ENCODE measurements around the gene SLC17A7. TPM values are rescaled to one million over a fixed set of nuclear protein-coding genes. Genes with fewer than 3 reads are reported as not detected.
A peak's percentile ranks its signal among the peaks of the same experiment; 100 is the strongest.

The SLC17A7 gene
- total and polyA plus RNA-seq, 2 of the 13 experiments (the other 11 are each of a cell fraction or from before 2014, with no cell fraction given), result 0.32 TPM; not detected in 1

- Histone ChIP-seq H3K27ac (ENCODE audit: extremely low read length, insufficient read depth, low read length) (no peak overlapping the region), H3K79me2 (ENCODE audit: insufficient read depth, low read length) (no peaks in the 10 kb centered on the region), H4K20me1 (ENCODE audit: insufficient read depth, low read length) (no peaks in the 10 kb centered on the region), H3K4me1 (ENCODE audit: insufficient read depth, low read length) (peaks cover 51% of the 10 kb centered on the region), H3K9me3 (ENCODE audit: low read length) (no peaks in the 10 kb centered on the region), H3K27me3 (ENCODE audit: control insufficient read depth in 1 of 2, insufficient read depth in 2 of 2, low read length in 2 of 2) (no peaks in the 10 kb centered on the region; a peak in 1 of 5 replicates), H3K4me3 (replicated peaks in 1 of 3; ENCODE audit: insufficient read depth in 1 of 3, low read depth in 2 of 3, low read length in 3 of 3) (peak overlapping the region in 2 of 3 experiments; percentile 5 to 60; a peak in 2 of 6 replicates), H2AFZ (ENCODE audit: low read length) (no peak overlapping the region), H3K9ac (ENCODE audit: insufficient read depth, low read depth, low read length) (0 out of 2 replicates have a peak overlapping the region, but pooled peaks have one; percentile 21), H3K36me3 (replicated peaks in 1 of 2; ENCODE audit: control insufficient read depth in 1 of 2, insufficient read depth in 2 of 2, low read length in 2 of 2) (no peaks in the 10 kb centered on the region), H3K4me2 (ENCODE audit: low read depth, low read length) (peak overlapping the region; percentile 68)
- ATAC-seq (peak; percentile 81), FAIRE-seq (peak; percentile 67), DNase-seq (ENCODE audit: low spot score) (no peak)
- no TSS peak for BruUV-seq (replicated peaks)
- in situ Hi-C loops (cut with HindIII; ENCODE audit: extremely low pct_ligation_motif_present, low pct_unique_long_range_greater_than_20kb) (no loop called here), intact Hi-C loops (cut with micrococcal nuclease; ENCODE audit: unreplicated experiment) (no loop called here)
- ChIA-PET POLR2A (interaction anchor here (0.6 to 1.3 kb wide), 8 partner anchors 12 to 164 kb away, joined by 3 to 24 read pairs (median 4); partner anchors contain the start of genes ALDH16A1, PIH1D1, RPS11 and RRAS), CTCF (ENCODE audit: low intra/inter-chr PET ratio, low total read pairs) (interaction anchor here (1.2 to 1.3 kb wide), 2 partner anchors 33 to 84 kb away, joined by 3 to 5 read pairs; no protein-coding TSS in a partner anchor)
- 35% methylated on average over 22 of the region's 27 CpGs for WGBS (ENCODE audit: low lambda C conversion rate)
- no peak for TF ChIP-seq ZNF20 (CRISPR knock-in tag; IDR thresholded peaks at IDR 0.05)
- no peak for TF ChIP-seq TCF7 (IDR thresholded peaks at IDR 0.05; ENCODE audit: low read depth)
- no peak for TF ChIP-seq ZNF256 (CRISPR knock-in tag; conservative IDR thresholded peaks at IDR 0.05)
- no peak for TF ChIP-seq UBTF (CRISPR knock-in tag; IDR thresholded peaks at IDR 0.05)
- peak; percentile 85 for TF ChIP-seq XRCC5 (optimal IDR thresholded peaks at IDR 0.05; ENCODE audit: low read length)
- peak; percentile 50; the same call in 1 of the 2 replicates for TF ChIP-seq KDM2A (CRISPR knock-in tag; IDR thresholded peaks at IDR 0.05; ENCODE audit: borderline replicate concordance, low read depth)
- peak; percentile 36 for TF ChIP-seq RAD21 (CRISPR knock-in tag; IDR thresholded peaks at IDR 0.05)
- peak; percentile 28; the same call in 1 of the 2 replicates for TF ChIP-seq ZFX (CRISPR knock-in tag; IDR thresholded peaks at IDR 0.05; ENCODE audit: low read depth)
- peak; percentile 71; the same call in 1 of the 2 replicates for TF ChIP-seq MAZ (IDR thresholded peaks at IDR 0.05; ENCODE audit: borderline replicate concordance, low read depth, low read length)
- TF ChIP-seq MAZ (CRISPR knock-in tag; IDR thresholded peaks at IDR 0.05; ENCODE audit: low read depth), result no peak; the same call in 1 of the 2 replicates
- peak; percentile 74 for TF ChIP-seq ZNF574 (CRISPR knock-in tag; IDR thresholded peaks at IDR 0.05)
- peak; percentile 60 for TF ChIP-seq ZNF687 (CRISPR knock-in tag; IDR thresholded peaks at IDR 0.05)
- no peak for TF ChIP-seq GABPA (IDR thresholded peaks at IDR 0.05; ENCODE audit: low read depth, low read length)
- 0 out of 2 replicates have a peak, but pooled peaks have one; percentile 8 for TF ChIP-seq GABPA (CRISPR knock-in tag; IDR thresholded peaks at IDR 0.05; ENCODE audit: low read depth)
Observed at GRCh38 chr19:49475995-49476880, 34.9 kb upstream of the SLC17A7 start.
